GM18511 (cell line): ENCODE results near the gene PTCSC3.
"Not testable (repeated sequence)": the region's sequence is repeated elsewhere in the genome, so short reads cannot be mapped to it uniquely, and the experiment has no call there.

Experiments
- ATAC-seq: cut with Tn5 transposase; IDR thresholded peaks from one replicate; pipeline ENCODE4 v1.9.1; 2021; ENCODE audit warnings: mild to moderate bottlenecking, moderate library complexity; ENCODE audit not compliant: unreplicated experiment

Gene PTCSC3

DNA sequence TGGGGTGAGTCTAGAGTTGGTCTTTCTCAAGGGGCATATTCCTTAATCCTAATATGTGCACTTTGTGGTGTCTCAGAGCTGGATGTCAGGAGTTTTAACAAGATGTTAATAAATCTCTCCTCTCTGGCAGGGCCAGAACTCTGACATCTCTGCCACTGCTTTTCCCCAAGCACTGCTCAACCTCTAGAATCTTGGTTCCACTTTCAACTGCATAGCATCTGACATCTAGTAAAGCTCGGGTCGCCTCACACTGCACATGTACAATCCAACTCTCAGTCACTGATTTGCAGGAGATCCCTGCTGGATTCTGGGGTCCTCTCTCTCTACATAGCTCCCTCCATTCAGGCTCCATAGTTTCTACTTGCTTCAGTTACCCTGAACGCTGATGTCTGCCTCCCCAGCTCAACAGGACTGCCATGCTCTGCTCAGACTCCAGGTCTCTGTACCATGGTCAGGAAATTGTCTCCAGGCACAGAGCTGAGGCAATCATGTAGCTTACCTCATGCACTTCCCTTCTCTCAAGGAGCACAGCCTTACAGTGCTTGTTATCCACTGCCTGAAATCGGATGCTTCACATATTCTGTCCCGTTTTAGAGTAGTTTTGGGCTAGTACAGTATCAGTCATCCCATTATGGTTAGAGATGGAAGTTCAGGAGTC lies 1.6 kb downstream of the PTCSC3 start:
- no peak for ATAC-seq

DNA sequence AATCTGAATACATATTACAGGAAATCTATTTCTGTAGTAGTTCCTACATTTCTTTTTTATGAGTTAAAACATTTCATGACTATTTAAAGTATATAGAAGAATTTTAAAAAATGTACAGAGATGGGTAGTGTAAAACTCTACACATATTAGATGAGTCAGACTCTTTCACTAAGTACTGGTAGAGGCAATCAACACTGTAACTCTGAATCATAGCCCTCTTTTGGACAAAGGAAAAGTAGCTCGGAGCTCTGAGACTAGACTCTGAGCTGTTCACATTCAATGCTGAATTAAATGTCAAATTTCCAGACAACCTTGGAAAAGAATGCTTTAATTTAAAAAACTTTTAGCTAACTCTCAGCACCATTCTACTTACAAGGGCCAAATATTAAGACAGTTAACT lies 3.4 kb downstream of the PTCSC3 start:
- no peak for ATAC-seq

DNA sequence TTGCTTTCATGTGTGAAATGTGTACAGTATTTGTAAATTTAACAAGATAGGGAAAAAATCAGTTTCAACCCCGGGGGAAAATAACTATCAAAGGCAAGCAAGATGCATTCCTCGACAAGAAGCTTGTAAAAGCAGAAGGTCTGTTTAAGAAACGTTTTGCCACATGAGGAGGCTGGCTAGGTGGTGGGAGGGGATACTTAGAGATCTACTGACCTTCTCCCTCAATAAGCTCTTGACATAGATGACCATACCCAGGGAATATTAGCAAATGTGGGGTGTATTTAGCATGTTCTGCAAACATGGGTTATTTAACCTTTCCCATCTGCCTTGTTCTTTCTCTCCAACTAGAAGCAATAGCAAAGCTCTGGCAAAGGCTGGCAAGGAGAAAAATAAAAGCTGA lies 4.9 kb downstream of the PTCSC3 start:
- ATAC-seq, result no peak

DNA sequence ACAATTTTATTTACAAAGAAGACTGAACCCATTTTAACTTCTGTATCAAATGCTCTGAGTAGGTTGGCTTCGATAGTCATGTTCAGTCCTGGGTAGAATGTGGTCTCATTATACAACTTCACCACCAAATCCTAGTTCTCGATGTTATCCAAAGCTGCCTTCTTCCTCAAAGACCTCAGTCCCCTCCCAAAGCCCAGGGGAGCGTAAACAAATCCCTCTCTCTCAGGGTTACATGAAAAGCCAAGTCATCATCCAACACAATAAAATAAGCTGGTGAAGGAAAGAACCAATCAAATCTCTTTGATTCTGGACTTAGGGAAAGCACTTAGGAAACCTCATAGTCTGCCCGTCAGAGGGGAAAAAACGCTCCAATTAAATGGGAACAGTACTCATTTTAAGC lies 9.1 kb downstream of the PTCSC3 start:
- no peak for ATAC-seq

DNA sequence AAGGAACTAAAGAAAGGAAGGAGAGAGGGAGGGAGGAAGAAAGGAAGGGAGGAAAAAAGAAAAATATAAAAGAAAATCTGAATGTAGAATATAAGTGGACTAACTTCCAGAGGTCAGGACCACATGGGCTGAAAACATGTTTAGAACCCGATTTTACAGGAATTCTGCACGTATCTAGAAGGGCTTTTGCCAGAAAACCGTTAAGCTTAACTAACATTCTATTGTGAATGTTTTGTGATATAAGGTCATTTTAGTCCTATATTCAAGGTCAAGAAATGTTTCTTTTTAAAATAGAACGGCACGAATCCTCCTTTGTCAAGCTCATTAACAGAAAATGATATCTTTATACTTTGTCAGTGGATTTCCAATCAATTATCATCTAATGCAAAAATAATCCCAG lies 13.1 kb downstream of the PTCSC3 start:
- no peak for ATAC-seq

DNA sequence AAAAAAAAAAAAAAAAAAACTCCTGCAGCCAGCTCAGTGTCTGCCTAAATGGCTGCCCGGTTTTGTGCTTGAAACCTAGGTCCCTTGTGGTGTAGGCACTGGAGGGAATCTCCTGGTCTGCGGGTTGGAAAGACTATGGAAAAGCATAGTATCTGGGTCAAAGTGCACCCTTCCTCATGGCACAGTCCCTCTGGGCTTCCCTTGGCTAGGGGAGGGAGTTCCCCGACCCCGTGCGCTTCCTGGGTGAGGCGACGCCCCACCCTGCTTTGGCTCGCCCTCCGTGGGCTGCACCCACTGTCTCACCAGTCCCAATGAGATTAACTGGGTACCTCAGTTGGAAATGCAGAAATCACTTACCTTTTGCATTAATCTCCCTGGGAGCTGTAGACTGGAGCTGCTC lies 14.3 kb downstream of the PTCSC3 start:
- ATAC-seq, result no peak

DNA sequence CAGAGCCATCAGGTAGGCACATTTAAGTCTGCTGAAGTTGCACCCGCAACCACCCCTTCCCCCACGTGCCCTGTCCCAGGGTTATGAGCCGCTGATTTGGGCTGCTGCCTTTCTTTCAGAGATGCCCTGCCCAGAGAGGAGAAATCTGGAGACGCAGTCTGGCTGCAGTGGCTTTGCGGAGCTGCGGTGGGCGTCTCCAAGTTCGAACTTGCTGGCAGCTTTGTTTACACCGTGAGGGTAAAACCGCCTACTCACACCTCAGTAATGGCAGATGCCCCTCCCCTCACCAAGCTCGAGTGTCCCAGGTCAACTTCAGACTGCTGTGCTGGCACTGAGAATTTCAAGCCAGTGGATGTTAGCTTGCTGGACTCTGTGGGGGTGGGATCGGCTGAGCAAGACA lies 14.7 kb downstream of the PTCSC3 start:
- ATAC-seq, result no peak

DNA sequence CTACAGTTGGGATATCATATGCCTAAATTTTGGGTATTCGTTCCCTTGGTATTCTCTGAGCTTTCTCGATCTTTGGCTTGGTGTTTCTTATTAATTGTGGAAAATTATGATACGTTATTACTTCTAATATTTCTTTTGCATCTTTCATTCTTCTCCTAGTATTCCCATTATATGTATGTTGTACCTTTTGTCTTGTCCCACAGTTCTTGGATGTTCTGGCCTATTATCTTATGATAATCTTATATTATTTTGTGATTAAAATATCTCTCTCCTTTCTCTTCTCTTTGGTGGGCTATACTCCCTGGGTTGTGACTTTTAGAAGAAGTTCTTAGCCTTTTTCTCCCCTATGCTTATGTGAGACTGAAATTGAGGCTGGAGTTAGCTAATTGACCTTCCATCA lies 25.2 kb downstream of the PTCSC3 start:
- no peak for ATAC-seq

DNA sequence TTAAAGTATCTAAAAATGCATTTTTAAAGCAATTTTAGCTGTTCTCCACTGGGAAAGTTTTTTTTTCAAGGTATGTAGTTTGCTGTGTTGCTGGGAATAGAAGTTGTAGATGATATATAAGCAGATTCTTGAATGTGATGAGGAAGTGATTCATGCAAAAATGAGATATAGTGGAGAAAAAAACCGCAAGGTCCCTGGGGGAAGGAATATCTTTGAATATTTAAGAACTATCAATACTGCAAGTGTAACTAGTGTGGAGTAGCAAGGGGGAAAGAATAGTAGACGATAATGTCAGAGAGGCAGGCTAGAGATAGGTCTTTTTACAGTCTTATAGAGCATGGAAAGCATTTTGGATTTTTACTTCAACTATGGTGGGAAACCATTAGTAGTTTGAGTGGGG lies 42.5 kb downstream of the PTCSC3 start:
- ATAC-seq, result no peak

DNA sequence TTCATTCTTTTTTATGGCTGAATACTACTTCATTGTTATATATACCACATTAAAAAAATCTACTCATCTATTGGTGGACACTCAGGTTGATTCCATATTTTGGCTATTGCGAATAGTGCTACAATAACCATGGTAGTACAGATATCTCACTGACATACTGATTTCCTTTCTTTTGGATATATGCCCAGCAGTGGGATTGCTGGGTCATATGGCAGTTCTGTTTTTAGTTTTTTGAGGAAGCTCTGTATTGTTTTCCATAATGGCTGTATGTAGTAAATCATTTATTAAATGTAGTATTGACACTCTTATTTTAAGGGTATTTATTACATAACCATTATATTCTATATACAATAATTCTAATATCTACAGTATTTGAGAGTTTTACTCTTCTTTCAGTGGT lies 43.7 kb downstream of the PTCSC3 start:
- ATAC-seq, result no peak

DNA sequence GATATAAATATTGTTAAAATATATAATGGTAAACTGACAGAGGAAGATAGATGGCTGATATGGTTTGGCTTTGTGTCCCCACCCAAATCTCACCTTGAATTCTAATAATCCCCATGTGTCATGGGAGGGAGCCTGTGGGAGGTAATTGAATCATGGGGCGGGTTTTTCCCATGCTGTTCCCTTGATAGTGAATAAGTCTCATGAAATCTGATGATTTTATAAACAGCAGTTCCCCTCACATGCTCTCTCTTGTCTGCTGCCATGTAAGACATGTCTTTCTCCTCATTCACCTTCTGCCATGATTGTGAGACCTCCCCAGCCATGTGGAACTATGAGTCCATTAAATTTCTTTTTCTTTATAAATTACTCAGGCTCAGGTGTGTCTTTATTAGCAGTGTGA lies 46.3 kb downstream of the PTCSC3 start:
- ATAC-seq, result no peak

DNA sequence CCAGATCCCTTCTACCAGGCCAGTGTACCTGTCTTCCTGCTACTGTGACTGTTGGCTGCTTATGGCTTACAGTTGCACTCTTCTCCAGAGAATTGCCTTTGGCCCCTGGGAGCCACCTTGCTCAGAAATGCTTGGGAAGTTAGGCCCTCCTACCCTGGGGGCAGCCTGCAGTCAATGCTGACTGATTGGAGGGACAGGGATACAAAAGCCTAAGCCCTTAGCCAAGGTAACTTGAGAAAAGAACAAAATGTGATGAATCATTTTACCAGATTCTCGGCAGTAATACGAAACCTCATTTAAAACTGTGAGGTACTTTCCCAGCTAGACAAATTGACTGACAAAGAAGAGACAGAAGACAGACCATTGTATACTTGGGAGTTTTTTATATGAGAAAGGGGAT lies 47.3 kb downstream of the PTCSC3 start:
- no peak for ATAC-seq

DNA sequence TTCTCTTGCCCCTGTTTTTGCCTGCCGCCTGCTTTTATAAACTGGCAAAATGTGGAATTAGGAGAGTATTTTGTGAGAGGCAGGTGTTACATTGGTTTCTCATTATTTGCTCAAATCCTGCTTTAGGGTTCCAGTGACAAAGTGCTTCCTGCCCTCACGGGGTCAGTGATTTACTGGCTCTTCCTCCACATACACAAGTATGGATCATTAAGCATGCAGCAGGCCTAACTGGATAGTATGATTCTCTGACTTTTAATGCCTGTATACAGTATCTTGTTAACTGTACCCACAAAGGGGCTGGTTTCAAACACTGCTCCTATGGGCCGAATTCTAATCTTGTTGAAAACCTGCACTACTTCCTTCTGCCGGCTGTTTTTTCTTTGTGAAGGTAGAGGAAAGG lies 63.2 kb downstream of the PTCSC3 start:
- ATAC-seq, result no peak

DNA sequence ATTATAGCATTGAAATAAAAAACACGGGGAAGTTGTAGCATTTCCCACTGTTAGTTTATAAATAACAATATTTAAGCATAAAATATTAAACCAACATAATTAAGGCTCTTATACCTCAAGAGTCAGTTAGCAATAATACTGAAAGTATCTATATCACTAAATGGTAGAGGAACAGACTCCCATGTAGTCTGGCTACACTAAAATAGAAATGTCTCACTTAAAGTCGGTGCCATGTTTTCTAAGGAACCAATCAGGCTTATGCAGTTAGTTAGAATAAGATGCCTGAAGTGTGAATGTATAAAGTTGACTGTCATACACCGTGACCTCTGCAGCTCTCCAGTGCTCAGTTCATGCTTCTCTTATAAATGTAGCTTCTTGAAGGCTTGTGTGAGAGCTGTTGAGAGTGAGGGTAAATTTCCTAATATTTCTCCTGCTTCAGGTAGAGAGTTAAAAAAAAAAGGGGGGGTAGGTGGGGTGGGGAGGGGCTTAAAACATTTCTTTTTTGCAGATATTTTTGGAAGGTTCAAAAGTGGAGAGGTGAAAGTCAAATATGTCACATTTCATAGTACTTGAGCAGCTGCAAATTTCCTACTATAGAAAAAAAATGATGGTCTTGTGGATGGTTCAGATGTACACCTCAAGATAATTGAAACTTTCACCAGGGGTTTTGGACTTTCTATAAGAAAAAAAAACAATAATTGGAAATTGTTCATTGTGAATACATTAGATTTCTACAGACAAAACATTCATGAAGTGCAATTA lies 64.5 kb downstream of the PTCSC3 start:
- ATAC-seq, result peak; percentile 64

DNA sequence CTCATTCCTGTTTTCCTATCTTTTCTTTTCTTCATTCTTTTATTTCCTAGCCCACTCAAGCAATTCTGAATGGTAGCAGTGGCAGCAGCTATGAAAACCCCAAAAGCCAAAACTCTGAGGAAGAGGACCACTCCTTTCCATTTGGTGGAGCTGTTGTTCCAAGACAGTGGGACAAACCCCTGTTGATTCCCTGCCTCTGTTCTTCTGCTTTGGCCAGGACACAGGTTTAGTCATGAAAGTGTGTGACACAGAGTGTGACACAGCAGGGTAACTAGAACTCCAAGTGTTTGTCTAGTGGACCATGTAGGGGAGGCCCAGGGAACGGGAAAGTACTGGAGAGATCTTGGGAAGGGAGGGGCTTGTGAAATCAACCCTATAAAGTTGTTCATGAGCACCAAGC lies 71.1 kb downstream of the PTCSC3 start:
- no peak for ATAC-seq

DNA sequence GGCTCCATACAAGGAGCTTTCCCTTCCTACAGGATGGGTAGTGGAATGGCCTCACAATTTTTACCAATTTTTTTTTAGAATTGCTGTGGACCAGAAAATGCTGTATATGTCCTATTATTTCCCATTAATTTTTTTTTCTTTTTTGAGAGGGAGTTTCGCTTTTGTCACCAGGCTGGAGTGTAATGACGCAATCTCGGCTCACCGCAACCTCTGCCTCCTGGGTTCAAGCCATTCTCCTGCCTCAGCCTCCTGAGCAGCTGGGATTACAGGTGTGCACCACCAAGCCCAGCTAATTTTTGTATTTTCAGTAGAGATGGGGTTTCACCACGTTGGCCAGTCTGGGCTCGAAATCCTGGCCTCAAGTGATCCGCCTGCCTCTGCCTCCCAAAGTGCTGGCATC lies 72.3 kb downstream of the PTCSC3 start:
- not testable (repeated sequence) for ATAC-seq

DNA sequence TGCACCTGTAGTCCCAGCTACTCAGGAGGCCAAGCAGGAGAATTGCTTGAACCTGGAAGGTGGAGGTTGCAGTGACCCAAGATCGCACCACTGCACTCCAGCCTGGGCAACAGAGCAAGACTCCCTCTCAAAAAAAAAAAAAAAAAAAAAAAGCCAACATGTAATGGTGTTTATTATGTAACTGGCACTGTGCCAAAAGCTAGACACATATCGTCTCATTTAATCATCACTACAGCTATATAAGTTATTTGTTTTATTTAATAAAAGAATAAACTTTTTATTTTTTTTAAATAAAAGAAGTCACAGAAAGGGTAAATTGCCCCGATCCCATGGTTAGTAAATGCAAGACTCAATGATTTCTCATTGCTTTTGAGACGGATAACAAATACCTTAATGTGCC lies 76.9 kb downstream of the PTCSC3 start:
- no peak for ATAC-seq

DNA sequence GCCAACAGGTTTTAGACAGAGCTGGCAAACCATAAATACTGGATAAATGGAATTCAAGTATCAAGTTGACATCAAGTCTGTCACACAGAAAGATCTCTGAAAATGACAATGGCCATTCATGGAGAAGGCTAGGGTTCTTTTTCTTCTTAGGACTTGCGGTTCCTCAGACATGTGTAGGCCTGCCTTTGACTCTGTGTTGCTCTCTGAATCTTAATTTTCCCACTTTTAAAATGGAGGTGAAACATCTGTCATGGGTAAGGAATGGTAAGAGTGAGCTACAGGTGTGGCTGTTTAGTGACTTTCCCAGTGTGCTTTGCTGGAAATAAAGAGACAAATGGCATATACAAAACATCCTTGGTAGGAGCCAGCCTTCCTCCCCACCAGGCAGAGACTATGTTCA lies 79.2 kb downstream of the PTCSC3 start:
- ATAC-seq, result no peak

DNA sequence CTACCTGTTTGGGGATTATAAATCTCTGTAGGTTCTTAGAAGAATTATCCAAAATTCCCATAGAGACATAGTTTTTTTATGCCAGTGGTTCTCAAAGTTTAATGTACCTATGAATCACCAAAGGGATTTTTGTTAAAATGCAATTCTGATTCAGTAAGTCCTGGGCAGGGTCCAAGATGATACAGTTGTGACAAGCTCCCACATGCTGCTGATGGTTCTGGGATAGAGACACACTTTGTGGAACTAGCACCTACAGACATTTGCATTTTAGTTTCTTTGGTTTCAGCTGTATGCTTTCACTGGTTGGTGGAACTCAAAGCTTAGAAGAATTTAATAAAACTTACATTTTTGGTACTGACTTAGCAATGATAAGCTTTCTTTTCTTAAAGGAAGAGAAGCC lies 80.4 kb downstream of the PTCSC3 start:
- ATAC-seq, result no peak

DNA sequence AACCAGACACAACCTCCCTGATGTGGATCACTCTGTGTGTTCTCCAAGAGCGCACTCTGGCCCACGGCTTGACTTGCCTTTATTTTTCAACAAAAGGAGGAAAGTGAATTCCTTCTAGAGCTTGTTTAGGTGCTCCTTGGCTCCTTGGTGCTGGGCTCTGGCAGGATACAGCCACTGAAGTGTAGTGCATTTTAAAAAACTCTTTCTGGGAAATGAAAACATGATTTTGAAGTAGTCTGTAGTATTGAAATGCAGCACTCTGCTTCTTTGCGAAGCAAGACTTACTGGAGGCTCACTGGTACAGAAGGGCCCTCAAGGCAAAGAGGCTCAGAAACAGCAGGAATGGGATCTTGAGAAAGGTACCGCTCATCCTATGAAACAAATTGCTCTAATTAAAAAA lies 81.6 kb downstream of the PTCSC3 start:
- no peak for ATAC-seq

DNA sequence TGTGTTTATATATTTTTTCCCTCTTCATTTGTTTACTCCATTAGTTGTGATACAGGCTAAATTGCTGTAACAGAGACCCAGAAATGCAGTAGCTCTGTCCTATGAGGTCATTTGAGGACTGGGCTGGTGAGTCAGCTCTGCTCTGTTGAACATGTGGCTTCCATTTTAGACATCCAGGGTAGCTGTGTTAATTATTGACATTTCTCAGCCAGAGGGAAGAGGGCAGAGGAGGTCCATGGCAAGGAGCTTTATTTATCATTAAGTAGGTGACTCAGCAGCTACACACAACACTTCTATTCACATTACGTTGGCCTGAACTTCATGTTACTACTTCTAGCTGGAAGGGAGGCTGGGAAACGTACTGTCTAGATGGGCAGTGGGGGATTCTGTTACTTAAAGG lies 85.4 kb downstream of the PTCSC3 start:
- peak; percentile 99 for ATAC-seq

DNA sequence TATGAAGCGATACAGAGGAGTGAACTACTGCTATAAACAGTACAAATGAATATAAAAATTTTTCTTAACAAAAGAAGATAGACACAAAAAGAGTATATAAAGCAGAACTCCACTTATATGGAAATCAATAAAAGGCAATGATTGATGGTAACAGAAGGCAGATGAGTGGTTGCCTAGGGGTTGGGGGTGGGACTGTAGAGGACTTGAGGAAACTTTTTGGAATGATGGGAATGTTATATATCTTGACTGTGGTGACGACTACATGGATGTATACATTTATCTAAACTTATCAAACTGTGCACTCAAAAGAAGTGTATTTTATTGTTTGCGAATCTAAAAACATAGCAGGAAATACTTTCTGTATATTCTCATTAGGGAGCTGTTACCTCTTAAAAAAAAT lies 89.1 kb downstream of the PTCSC3 start:
- no peak for ATAC-seq
